Measurements from ENCODE around the gene SRCIN1. TPM values are rescaled to one million over a fixed set of nuclear protein-coding genes. Genes with fewer than 3 reads are reported as not detected.

Gene SRCIN1
- 0.07 TPM in 1 of 2 replicates, not detected in the other for total RNA-seq

GRCh38 chr17:38605841-38606645, at the start of gene SRCIN1:
Gene SRCIN1 (minus strand): TSS chr17:38605952. CDS start chr17:38605705, 247 bp downstream.

Other genes with a start within 250 kb of the SRCIN1 start
- gene ARHGAP23, start 177.5 kb downstream of the SRCIN1 start, total RNA-seq, result 40.1 and 95.5 TPM in 2 replicates
- 0.72 and 2.0 TPM in 2 replicates for gene EPOP, start 69.0 kb upstream of the SRCIN1 start, total RNA-seq
- 30.4 and 34.5 TPM in 2 replicates for gene MLLT6, start 99.3 kb upstream of the SRCIN1 start, total RNA-seq
- gene CISD3, start 124.4 kb upstream of the SRCIN1 start, total RNA-seq, result 3.5 and 5.1 TPM in 2 replicates
- 8.4 and 12.3 TPM in 2 replicates for gene PCGF2, start 142.4 kb upstream of the SRCIN1 start, total RNA-seq
- 145 and 162 TPM in 2 replicates for gene PSMB3, start 146.8 kb upstream of the SRCIN1 start, total RNA-seq
- gene PIP4K2B, start 193.6 kb upstream of the SRCIN1 start, total RNA-seq, result 63.6 and 71.2 TPM in 2 replicates
- gene CWC25, start 219.4 kb upstream of the SRCIN1 start, total RNA-seq, result 7.6 and 8.1 TPM in 2 replicates
- 803 and 935 TPM in 2 replicates for gene RPL23, start 247.8 kb upstream of the SRCIN1 start, total RNA-seq

Measured in smooth muscle cell of the pulmonary artery (primary cell).